ENCODE results near the gene MTHFD1L.

The MTHFD1L gene

DNA sequence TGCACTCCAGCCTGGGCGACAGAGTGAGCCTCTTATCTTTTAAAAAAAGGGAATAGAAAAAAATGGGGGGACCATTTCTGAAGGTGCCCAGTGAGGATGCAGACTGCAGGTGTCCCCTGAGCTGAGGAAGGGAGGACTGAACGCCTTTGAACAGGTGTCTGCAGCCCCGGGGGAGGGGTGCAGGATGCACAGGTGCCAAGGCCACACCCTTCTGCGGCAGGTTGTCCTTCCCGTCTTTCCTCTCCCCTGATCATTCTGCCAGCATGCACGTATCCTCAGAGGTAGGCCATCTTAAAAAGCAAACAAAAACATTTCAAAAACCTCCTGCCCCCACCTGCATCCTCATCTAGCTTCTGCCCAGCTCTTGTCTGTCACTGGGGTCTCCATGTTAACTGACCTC, 101.3 kb downstream of the MTHFD1L start:
- peak overlapping the region; percentile 26; the same call in 1 of the 2 replicates for H3K27ac ChIP-seq
- TF ChIP-seq, protein P1, sequence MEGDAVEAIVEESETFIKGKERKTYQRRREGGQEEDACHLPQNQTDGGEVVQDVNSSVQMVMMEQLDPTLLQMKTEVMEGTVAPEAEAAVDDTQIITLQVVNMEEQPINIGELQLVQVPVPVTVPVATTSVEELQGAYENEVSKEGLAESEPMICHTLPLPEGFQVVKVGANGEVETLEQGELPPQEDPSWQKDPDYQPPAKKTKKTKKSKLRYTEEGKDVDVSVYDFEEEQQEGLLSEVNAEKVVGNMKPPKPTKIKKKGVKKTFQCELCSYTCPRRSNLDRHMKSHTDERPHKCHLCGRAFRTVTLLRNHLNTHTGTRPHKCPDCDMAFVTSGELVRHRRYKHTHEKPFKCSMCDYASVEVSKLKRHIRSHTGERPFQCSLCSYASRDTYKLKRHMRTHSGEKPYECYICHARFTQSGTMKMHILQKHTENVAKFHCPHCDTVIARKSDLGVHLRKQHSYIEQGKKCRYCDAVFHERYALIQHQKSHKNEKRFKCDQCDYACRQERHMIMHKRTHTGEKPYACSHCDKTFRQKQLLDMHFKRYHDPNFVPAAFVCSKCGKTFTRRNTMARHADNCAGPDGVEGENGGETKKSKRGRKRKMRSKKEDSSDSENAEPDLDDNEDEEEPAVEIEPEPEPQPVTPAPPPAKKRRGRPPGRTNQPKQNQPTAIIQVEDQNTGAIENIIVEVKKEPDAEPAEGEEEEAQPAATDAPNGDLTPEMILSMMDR (conservative IDR thresholded peaks at IDR 0.05): no peak

DNA sequence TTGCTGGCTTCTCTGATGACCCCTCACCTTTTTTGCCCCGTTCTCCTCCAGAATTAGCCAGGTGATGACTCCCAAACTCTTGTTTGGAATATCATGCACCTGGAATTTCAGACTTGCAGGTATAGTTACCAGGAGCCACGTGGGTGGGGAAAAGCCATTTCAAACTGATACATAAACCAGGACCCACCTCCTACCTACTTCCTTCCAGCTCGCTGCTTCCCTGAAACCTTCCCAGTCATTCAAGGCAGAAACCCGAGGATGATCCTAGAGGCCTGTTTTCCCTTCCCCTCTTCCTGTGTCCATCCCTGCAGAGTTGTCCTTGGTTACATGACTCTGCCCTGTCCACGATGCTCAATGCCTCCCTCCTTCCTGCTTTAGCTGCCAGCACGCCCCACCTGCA, 101.9 kb downstream of the MTHFD1L start:
- TF ChIP-seq, protein P1 (conservative IDR thresholded peaks at IDR 0.05): no peak
- H3K27ac ChIP-seq: peak overlapping the region; percentile 26; the same call in 1 of the 2 replicates

DNA sequence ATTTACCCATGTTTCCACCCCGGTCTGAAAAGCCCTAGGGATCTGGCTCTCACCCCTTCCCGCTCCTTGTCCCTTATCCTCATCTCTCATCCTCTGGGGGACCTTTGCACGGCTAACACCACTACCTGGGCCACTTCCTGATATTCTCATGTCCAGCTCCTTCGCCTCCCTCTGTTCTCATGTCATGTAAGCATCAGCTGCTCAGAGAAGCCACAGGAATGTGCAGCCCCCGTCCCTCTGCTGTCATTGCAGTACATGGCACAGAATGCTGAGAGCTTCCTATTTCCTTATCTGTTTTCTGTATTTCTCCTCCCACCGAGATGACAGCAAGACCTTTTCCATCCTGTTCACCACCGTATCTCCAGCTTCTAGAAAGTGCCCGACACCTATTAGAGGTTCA, 102.4 kb downstream of the MTHFD1L start:
- TF ChIP-seq, protein P1 (conservative IDR thresholded peaks at IDR 0.05): no peak
- H3K27ac ChIP-seq: peak overlapping the region; percentile 78; the same call in 1 of the 2 replicates

DNA sequence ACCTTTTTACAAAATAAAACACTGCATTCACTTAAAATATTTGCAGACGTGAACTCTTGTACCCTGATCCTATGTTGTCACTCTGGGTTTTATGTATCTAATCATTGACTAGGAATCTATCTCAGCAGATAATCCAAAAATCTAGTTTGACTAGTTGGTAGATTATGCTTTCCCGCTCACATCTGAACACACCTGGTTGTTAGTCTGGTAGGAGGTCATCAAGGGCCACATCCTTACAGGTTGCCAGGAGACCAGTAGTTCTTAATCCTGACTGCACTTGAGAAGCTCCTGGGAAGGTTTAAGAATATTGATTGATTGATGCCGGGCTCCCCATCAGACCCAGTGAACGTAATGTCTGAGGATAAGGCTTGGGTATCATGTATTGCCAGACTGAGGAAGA, 104.4 kb downstream of the MTHFD1L start:
- H3K27ac ChIP-seq: peak overlapping the region; percentile 78
- TF ChIP-seq, protein P1 (conservative IDR thresholded peaks at IDR 0.05): no peak

DNA sequence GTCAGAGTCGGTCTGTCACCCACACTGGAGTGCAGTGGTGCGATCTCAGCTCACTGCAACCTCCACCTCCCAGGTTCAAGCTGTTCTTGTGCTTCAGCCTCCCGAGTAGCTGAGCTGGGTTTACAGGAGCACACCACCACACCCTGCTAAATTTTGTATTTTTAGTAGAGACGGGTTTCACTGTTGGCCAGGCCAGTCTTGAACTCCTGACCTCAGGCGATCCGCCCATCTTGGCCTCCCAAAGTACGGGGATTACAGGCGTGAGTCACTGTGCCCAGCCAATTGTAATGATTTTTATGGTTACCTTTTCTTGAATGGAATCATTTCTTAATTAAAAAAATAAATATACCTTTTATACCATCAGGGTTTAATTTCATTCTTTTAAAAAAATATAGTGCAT, 105.7 kb downstream of the MTHFD1L start:
- TF ChIP-seq, protein P1 (conservative IDR thresholded peaks at IDR 0.05): no peak
- H3K27ac ChIP-seq: peak overlapping the region; percentile 78

DNA sequence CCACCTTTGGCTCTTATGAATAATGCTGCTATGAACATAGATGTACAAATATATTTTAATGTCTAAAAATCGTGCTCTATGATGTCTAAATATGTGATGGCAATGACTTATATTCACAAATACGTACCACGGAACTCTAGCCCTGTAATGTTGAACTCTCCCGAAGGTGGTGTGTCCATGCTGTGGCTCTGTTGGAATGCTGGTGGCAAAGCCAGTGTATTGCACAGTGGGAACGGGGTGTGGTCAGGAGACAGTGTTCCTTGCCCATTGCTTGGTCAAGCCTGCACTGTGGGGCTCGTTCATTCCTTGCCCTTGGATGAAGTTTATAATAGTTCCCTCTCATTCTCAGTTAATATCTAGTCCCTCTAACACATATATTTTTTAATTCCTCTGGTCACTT, 109.6 kb downstream of the MTHFD1L start:
- TF ChIP-seq, protein P1 (conservative IDR thresholded peaks at IDR 0.05): no peak
- peak overlapping the region; percentile 78 for H3K27ac ChIP-seq

DNA sequence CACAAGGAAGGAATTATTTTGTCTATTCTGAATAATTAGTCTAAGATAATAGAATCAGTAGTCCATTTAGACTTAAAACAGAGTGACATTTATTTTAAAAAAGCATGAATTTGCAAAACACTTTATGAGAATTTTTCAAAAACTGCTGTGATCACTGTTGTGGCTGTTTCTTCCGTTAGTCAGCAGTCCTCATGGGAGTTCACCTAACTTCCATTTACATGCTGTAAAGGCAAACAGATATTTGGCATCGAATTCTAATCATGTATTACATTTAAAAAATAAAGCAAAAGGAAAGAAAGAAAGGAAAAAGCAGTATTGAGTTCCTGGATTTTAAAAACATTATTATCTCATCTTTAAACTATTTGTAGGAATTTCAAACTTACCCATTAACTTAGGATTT, 111.8 kb downstream of the MTHFD1L start:
- H3K27ac ChIP-seq: peak overlapping the region; percentile 58
- TF ChIP-seq, protein P1 (conservative IDR thresholded peaks at IDR 0.05): no peak
